Gastrocnemius medialis (tissue), 4 donors: ENCODE data around the gene AIG1. TPM values are rescaled to one million over a fixed set of nuclear protein-coding genes. Genes with fewer than 3 reads are reported as not detected.

Source experiments
- ATAC-seq, 2 donors: fragments of 150-250 bp; one replicate each; pipeline ENCODE4 v1.9.1; 2016
- DNase-seq, 2 donors: peaks; one replicate each; pipeline ENCODE4 v3.0.0-alpha.2; 2019
- H3K27ac ChIP-seq, 4 donors: fragments of 200-600 bp; sonication (generic); 1 replicate in 1 of 4; 2 replicates in 3 of 4; pipeline ENCODE4 v1.5.1; 2016 to 2018; ENCODE audit warnings: mild to moderate bottlenecking in 2 of 4, moderate library complexity in 1 of 4
- H3K27me3 ChIP-seq, 3 donors: fragments of 200-600 bp; sonication (generic) in 2 of 3; 1 replicate in 1 of 3; 2 replicates in 2 of 3; pipeline versions ENCODE4 v1.5.1 to v1.6.0; 2016 to 2019; ENCODE audit warnings: mild to moderate bottlenecking in 1 of 3, moderate library complexity in 1 of 3
- H3K36me3 ChIP-seq, 2 donors: fragments of 200-600 bp; sonication (generic) in 1 of 2; one replicate each; pipeline ENCODE4 v1.5.1; 2017 to 2018
- H3K4me1 ChIP-seq, 2 donors: fragments of 200-600 bp; sonication (generic) in 1 of 2; one replicate each; pipeline ENCODE4 v1.5.1; 2016 to 2017; ENCODE audit warnings: mild to moderate bottlenecking in 2 of 2
- H3K4me3 ChIP-seq, 4 donors: fragments of 200-600 bp; sonication (generic) in 3 of 4; 1 replicate in 1 of 4; 2 replicates in 3 of 4; pipeline ENCODE4 v1.5.1; 2016 to 2019; ENCODE audit warnings: mild to moderate bottlenecking in 2 of 4
- H3K9me3 ChIP-seq, 3 donors: fragments of 200-600 bp; sonication (generic) in 2 of 3; 1 replicate in 1 of 3; 2 replicates in 2 of 3; pipeline ENCODE4 v1.5.1; 2016 to 2019
- POLR2A ChIP-seq, 2 donors: fragments of 450-650 bp; IDR thresholded peaks; one replicate each; pipeline ENCODE4 v1.6.1; 2017; ENCODE audit warnings: antibody characterized with exemption in 2 of 2, mild to moderate bottlenecking in 2 of 2, moderate library complexity in 2 of 2
- in situ Hi-C, 4 donors: fragments of 200-750 bp; cut with MboI; loops; one replicate each; pipeline versions ENCODE4 v1.15.0 to v1.8.0; 2017; ENCODE audit warnings: low sequenced_read_pairs in 4 of 4
- intact Hi-C: fragments of 100-400 bp; cut with DNase I; formaldehyde crosslinking; loops from one replicate; pipeline ENCODE4 v1.15.1; 2023; ENCODE audit warnings: low total_unique reads
- total RNA-seq, 4 donors: library from RNA; depleted of rRNA; stranded (reverse); fragments of >200 nt; gene quantifications; one replicate each; pipeline versions ENCODE4 v1.1.0 to v1.2.3, GENCODE V29; 2016
- TF ChIP-seq, protein P1 (sequence below), 5 experiments: fragments of 450-650 bp in 3 of 5; fragments of 200-600 bp in 2 of 5; sonication (generic) in 2 of 5; IDR thresholded peaks in 4 of 5; conservative IDR thresholded peaks in 1 of 5; 1 replicate in 4 of 5; 2 replicates in 1 of 5; pipeline ENCODE4 v1.5.1; 2016 to 2019; ENCODE audit warnings: antibody characterized with exemption in 5 of 5, mild to moderate bottlenecking in 3 of 5, moderate library complexity in 3 of 5

The AIG1 gene
- total RNA-seq, 4 donors from 2014 or later: 5.3 to 10.3 (median 5.7) TPM

DNA sequence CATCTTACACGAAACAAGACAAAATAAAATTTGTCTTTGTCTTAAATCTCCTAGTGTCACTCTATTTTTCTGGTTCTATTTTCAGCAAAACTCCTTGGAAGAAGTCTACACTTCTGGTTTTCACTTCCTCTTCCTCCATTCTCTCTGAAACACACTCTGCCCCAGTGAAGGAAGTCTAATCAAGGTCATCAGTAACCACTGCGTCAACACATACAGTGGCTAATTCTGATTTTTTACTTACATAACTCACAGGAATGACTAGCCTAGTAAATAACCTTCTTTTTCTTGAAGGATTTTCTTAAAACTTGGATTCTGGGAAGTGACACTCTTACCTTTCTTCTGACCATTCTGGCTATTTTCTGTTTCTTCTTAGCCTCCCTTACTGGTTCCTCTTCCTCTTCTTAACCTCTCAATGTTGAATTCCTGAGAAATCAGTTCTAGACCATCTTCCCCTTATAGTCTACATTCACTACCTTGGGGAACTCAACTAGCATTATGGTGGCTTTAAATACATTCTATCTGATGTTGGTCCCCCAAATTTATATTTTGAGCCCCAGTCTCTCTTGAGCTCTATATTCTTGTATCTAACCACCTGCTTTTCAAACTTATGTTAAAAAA lies 37.5 kb downstream of the AIG1 start:
- Histone ChIP-seq H3K9me3 (no peaks in the 10 kb centered on the region), H3K36me3 (no peaks in the 10 kb centered on the region), H3K27ac (no peak overlapping the region), H3K4me3 (no peak overlapping the region), H3K27me3 (no peaks in the 10 kb centered on the region), H3K4me1 (peaks cover 3 to 26% of the 10 kb centered on the region in 2 donors)
- intact Hi-C loops: no loop called here
- ATAC-seq: no peak
- no peak for TF ChIP-seq POLR2A (IDR thresholded peaks at IDR 0.05)
- TF ChIP-seq, protein P1, sequence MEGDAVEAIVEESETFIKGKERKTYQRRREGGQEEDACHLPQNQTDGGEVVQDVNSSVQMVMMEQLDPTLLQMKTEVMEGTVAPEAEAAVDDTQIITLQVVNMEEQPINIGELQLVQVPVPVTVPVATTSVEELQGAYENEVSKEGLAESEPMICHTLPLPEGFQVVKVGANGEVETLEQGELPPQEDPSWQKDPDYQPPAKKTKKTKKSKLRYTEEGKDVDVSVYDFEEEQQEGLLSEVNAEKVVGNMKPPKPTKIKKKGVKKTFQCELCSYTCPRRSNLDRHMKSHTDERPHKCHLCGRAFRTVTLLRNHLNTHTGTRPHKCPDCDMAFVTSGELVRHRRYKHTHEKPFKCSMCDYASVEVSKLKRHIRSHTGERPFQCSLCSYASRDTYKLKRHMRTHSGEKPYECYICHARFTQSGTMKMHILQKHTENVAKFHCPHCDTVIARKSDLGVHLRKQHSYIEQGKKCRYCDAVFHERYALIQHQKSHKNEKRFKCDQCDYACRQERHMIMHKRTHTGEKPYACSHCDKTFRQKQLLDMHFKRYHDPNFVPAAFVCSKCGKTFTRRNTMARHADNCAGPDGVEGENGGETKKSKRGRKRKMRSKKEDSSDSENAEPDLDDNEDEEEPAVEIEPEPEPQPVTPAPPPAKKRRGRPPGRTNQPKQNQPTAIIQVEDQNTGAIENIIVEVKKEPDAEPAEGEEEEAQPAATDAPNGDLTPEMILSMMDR (IDR thresholded peaks at IDR 0.05 in 4 of 5, conservative IDR thresholded peaks at IDR 0.05 in 1 of 5): no peak
- DNase-seq: no peak
- in situ Hi-C loops: no loop called here

DNA sequence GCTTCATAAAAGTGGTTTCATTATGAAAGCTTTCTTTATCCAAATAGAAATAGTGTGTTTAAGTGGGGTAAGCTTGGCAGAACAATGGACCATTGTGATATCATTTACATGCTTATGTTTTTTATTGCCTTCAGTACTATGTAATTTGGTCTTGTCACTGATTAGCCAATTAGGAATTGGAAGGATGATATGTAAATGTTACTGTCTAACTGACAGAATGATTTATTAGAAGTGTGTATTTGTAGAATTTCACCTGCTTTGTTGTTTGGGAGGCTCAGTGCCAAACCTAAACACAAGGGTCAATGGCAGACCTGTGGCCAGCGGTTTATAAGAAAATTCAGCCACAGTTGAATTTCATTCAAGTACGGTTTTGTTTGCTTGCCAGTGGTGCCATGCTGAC lies 39.0 kb downstream of the AIG1 start:
- DNase-seq (no peak), ATAC-seq (no peak)
- Histone ChIP-seq H3K9me3 (no peaks in the 10 kb centered on the region), H3K27ac (no peak overlapping the region), H3K4me3 (no peak overlapping the region), H3K27me3 (no peaks in the 10 kb centered on the region), H3K4me1 (peaks cover 8 to 35% of the 10 kb centered on the region in 2 donors), H3K36me3 (no peaks in the 10 kb centered on the region)
- TF ChIP-seq, protein P1 (IDR thresholded peaks at IDR 0.05 in 4 of 5, conservative IDR thresholded peaks at IDR 0.05 in 1 of 5): no peak
- TF ChIP-seq POLR2A (IDR thresholded peaks at IDR 0.05): no peak
- in situ Hi-C loops: no loop called here
- intact Hi-C loops: no loop called here

DNA sequence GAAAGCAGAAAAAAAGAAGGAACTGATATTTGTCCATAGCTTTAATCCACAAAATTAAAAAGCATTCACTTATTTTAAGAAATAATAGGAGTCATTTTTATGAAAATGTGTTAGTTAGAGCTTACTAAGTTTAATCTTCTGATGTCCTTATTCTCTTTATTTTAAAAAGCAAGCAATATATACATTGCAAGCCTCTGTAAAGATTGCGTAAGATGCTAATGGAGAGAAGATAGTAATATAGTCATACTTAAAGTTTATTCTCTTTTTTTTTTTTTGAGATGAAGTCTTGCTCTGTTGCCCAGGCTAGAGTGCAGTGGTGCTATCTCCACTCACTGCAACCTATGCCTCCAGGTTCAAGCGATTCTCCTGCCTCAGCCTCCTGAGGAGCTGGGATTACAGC lies 39.7 kb downstream of the AIG1 start:
- Histone ChIP-seq H3K4me3 (no peak overlapping the region), H3K4me1 (peaks cover 8 to 36% of the 10 kb centered on the region in 2 donors), H3K36me3 (no peaks in the 10 kb centered on the region), H3K27ac (no peak overlapping the region), H3K27me3 (no peaks in the 10 kb centered on the region), H3K9me3 (no peaks in the 10 kb centered on the region)
- TF ChIP-seq, protein P1 (IDR thresholded peaks at IDR 0.05 in 4 of 5, conservative IDR thresholded peaks at IDR 0.05 in 1 of 5): no peak
- no peak for TF ChIP-seq POLR2A (IDR thresholded peaks at IDR 0.05)
- DNase-seq (no peak), ATAC-seq (no peak)
- intact Hi-C loops: no loop called here
- in situ Hi-C loops: no loop called here

DNA sequence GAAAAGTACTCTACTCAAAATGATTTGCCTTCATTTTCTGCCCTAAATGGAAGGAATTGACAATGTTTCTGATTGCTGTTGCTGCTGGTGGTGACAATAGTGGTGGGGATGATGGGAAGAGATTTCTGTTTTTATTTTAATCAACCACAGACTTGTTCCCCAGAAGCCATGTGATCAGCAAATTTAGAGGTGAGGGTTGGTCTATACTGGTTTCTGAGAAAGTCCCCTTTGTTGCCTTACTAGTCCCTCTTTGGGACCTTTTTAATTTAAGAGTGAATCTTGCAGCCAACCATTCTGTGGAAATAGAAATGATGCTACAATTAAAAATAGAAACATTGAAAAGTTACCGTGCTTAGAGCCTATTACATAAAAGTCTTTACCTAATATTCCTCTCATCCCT lies 43.2 kb downstream of the AIG1 start:
- Histone ChIP-seq H3K4me3 (no peak overlapping the region), H3K9me3 (no peaks in the 10 kb centered on the region), H3K36me3 (no peaks in the 10 kb centered on the region), H3K4me1 (peaks cover 21 to 31% of the 10 kb centered on the region in 2 donors), H3K27me3 (no peaks in the 10 kb centered on the region), H3K27ac (no peak overlapping the region)
- DNase-seq (no peak), ATAC-seq (no peak)
- TF ChIP-seq, protein P1 (IDR thresholded peaks at IDR 0.05 in 4 of 5, conservative IDR thresholded peaks at IDR 0.05 in 1 of 5): no peak
- TF ChIP-seq POLR2A (IDR thresholded peaks at IDR 0.05): no peak
- in situ Hi-C loops: no loop called here
- intact Hi-C loops: no loop called here

DNA sequence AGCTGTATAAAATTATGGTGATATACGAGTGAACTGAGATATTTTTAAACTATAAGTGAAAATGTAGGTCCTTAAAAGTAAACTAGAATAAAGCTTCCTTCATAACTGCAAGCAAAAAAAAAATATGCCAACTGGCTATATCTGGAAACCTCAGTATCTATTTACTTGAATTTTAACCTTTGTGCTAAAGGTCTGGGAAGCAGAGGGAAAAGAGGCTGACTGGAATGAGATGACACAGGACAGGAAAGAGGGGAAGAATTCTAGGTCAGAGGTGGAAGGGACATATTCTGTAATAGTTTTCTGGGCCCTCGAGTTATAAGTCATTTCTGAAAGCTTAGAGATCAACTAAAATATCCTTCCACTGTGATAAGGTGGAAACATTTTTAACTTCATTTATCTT lies 46.8 kb downstream of the AIG1 start:
- Histone ChIP-seq H3K36me3 (no peaks in the 10 kb centered on the region), H3K4me3 (no peak overlapping the region), H3K27me3 (no peaks in the 10 kb centered on the region), H3K9me3 (no peaks in the 10 kb centered on the region), H3K4me1 (peaks cover 21 to 28% of the 10 kb centered on the region in 2 donors), H3K27ac (no peak overlapping the region)
- ATAC-seq: no peak
- intact Hi-C loops (no loop called here), in situ Hi-C loops (no loop called here)
- TF ChIP-seq, protein P1 (IDR thresholded peaks at IDR 0.05 in 4 of 5, conservative IDR thresholded peaks at IDR 0.05 in 1 of 5): no peak
- no peak for TF ChIP-seq POLR2A (IDR thresholded peaks at IDR 0.05)
- no peak for DNase-seq
